B cell (primary cell): ENCODE results near the gene EXOC7. TPM values are rescaled to one million over a fixed set of nuclear protein-coding genes. Genes with fewer than 3 reads are reported as not detected.

Experiments
- ATAC-seq: fragments of 200-7000 bp; cut with Tn5 transposase; one replicate; pipeline ENCODE4 v1.10.0; 2021; ENCODE audit warnings: low read depth, mild to moderate bottlenecking, moderate number of reproducible peaks, moderate library complexity
- CTCF ChIA-PET: fragments of 350-600 bp; sonication (Branson Sonifier 250); formaldehyde crosslinking; loops from one replicate; lab custom pipeline; 2021; ENCODE audit warnings: antibody characterized with exemption, inconsistent platforms; lab: Charles Lee
- POLR2A ChIA-PET: fragments of 350-600 bp; sonication (Branson Sonifier 250); formaldehyde crosslinking; loops from one replicate; lab custom pipeline; 2021; ENCODE audit warnings: antibody characterized with exemption; lab: Charles Lee
- DNase-seq: peaks from one replicate; pipeline ENCODE4 v3.0.0; 2013
- H2AFZ ChIP-seq: 2 replicates; pipeline ENCODE4 v1.6.1; 2012; ENCODE audit warnings: mild to moderate bottlenecking, low read depth, low read length; ENCODE audit not compliant: insufficient read depth, poor library complexity, severe bottlenecking
- H3K27ac ChIP-seq, 2 donors: 1 replicate in 1 of 2; 2 replicates in 1 of 2; pipeline ENCODE4 v1.5.1; 2012 to 2013; ENCODE audit warnings: low read length in 2 of 2, mild to moderate bottlenecking in 2 of 2, moderate library complexity in 1 of 2
- H3K27me3 ChIP-seq, 4 experiments: fragments of 200-600 bp in 1 of 4; sonication (generic) in 1 of 4; replicated peaks in 1 of 4; 1 replicate in 2 of 4; 2 replicates in 2 of 4; pipeline versions ENCODE4 v1.6.1 to v1.7.0; 2013 to 2016; ENCODE audit warnings: low read length in 3 of 4, mild to moderate bottlenecking in 2 of 4, mixed read lengths in 1 of 4, moderate library complexity in 1 of 4; ENCODE audit not compliant: insufficient read depth in 4 of 4, control insufficient read depth in 3 of 4; ENCODE audit errors: control extremely low read depth in 1 of 4
- H3K36me3 ChIP-seq, 2 experiments: replicated peaks in 1 of 2; 1 replicate in 1 of 2; 2 replicates in 1 of 2; pipeline versions ENCODE4 v1.6.1 to v1.7.1; 2013; ENCODE audit warnings: low read length in 1 of 2; ENCODE audit not compliant: insufficient read depth in 2 of 2, control insufficient read depth in 1 of 2; ENCODE audit errors: control extremely low read depth in 1 of 2, extremely low read depth in 1 of 2
- H3K4me1 ChIP-seq, 2 donors: fragments of 200-600 bp in 1 of 2; sonication (generic) in 1 of 2; 1 replicate in 1 of 2; 2 replicates in 1 of 2; pipeline versions ENCODE4 v1.5.1 to v1.6.1; 2013 to 2017; ENCODE audit warnings: low read length in 2 of 2; ENCODE audit not compliant: control insufficient read depth in 2 of 2, insufficient read depth in 2 of 2
- H3K4me2 ChIP-seq: replicated peaks from 2 replicates; pipeline ENCODE3; 2012; ENCODE audit warnings: mild to moderate bottlenecking, low read depth, low read length; ENCODE audit not compliant: poor library complexity, severe bottlenecking
- H3K4me3 ChIP-seq, 5 experiments: fragments of 200-600 bp in 1 of 5; sonication (generic) in 1 of 5; 1 replicate in 3 of 5; 2 replicates in 2 of 5; pipeline versions ENCODE4 v1.5.1 to v1.7.0; 2011 to 2016; ENCODE audit warnings: low read length in 4 of 5, mild to moderate bottlenecking in 4 of 5, low read depth in 2 of 5, control low read depth in 1 of 5, moderate library complexity in 1 of 5; ENCODE audit not compliant: insufficient read depth in 1 of 5; ENCODE audit errors: control extremely low read depth in 1 of 5, extremely low read depth in 1 of 5
- H3K79me2 ChIP-seq: fragments of 200-600 bp; sonication (generic); one replicate; pipeline ENCODE4 v1.6.0; 2016; ENCODE audit warnings: low read length; ENCODE audit not compliant: control insufficient read depth, insufficient read depth
- H3K9ac ChIP-seq: fragments of 200-600 bp; sonication (generic); 2 replicates; pipeline ENCODE4 v1.6.1; 2017; ENCODE audit warnings: mild to moderate bottlenecking, low read length, moderate library complexity
- H3K9me3 ChIP-seq, 3 donors: one replicate each; pipeline versions ENCODE4 v1.6.1 to v1.7.1; 2013; ENCODE audit warnings: low read length in 2 of 3; ENCODE audit not compliant: control insufficient read depth in 2 of 3, insufficient read depth in 1 of 3; ENCODE audit errors: control extremely low read depth in 1 of 3
- H4K20me1 ChIP-seq: 2 replicates; pipeline ENCODE4 v1.6.0; 2012; ENCODE audit warnings: mild to moderate bottlenecking, low read length; ENCODE audit not compliant: insufficient read depth, control insufficient read depth, poor library complexity, severe bottlenecking
- H3K27ac Mint-ChIP-seq: one replicate; pipeline ENCODE4 v1.8.0; 2021; ENCODE audit warnings: mixed read lengths
- H3K27me3 Mint-ChIP-seq: one replicate; pipeline ENCODE4 v1.8.0; 2021; ENCODE audit warnings: mixed read lengths
- H3K4me1 Mint-ChIP-seq: one replicate; pipeline ENCODE4 v1.8.0; 2021; ENCODE audit warnings: mixed read lengths
- H3K4me3 Mint-ChIP-seq: one replicate; pipeline ENCODE4 v1.8.0; 2021; ENCODE audit warnings: mixed read lengths
- H3K9me3 Mint-ChIP-seq: one replicate; pipeline ENCODE4 v1.8.0; 2022; ENCODE audit warnings: mixed read lengths; ENCODE audit not compliant: insufficient read depth
- CTCF ChIP-seq: fragments of 200-600 bp; IDR thresholded peaks from one replicate; pipeline ENCODE4 v1.8.0; 2022; ENCODE audit warnings: antibody characterized with exemption, mild to moderate bottlenecking
- EZH2 ChIP-seq: IDR thresholded peaks from 2 replicates; pipeline ENCODE4 v1.6.1; 2012; ENCODE audit warnings: borderline replicate concordance, low read depth, mild to moderate bottlenecking, moderate library complexity, low read length; ENCODE audit not compliant: insufficient read depth, poor library complexity, severe bottlenecking
- WGBS: methylation state at CpG from one replicate; pipeline ENCODE4 v1.1.5; 2013; ENCODE audit warnings: missing lambda C conversion rate; ENCODE audit not compliant: insufficient coverage; 5-methylcytosine and 5-hydroxymethylcytosine counted together
- intact Hi-C: fragments of 100-400 bp; cut with micrococcal nuclease; formaldehyde crosslinking; loops from one replicate; pipeline ENCODE4 v1.10.0; 2022
- polyA plus RNA-seq: library from polyadenylated mRNA; depleted of rRNA; stranded (reverse); fragments of >200 nt; gene quantifications from 2 replicates; pipeline ENCODE4 v1.2.3, GENCODE V29; 2012
- total RNA-seq, 2 donors: library from RNA; stranded (reverse); fragments of 120-200 nt in 1 of 2; gene quantifications; 1 replicate in 1 of 2; 2 replicates in 1 of 2; pipeline versions ENCODE4 v1.2.3 to v1.2.4, GENCODE V29; 2013 to 2022

Gene EXOC7
- total and polyA plus RNA-seq, 2 donors (not counting 1 experiment from before 2014, with no cell fraction given), result 105 to 194 TPM

- DNase-seq (no peak), ATAC-seq (no peak)
- Histone ChIP-seq H3K79me2 (peaks cover 20% of the 10 kb centered on the region), H3K4me3 (no peak overlapping the region), H3K9me3 (peaks cover 0 to 3% (median 0%) of the 10 kb centered on the region in 3 donors), H3K27me3 (no peaks in the 10 kb centered on the region), H3K9ac (no peak overlapping the region), H2AFZ (no peak overlapping the region), H3K27ac (no peak overlapping the region), H3K4me2 (no peak overlapping the region), H3K36me3 (peaks cover 0 to 87% of the 10 kb centered on the region in 2 experiments), H4K20me1 (peaks cover 21% of the 10 kb centered on the region), H3K4me1 (no peaks in the 10 kb centered on the region)
- Mint-ChIP-seq H3K27me3 (no peaks in the 10 kb centered on the region), H3K4me3 (no peak overlapping the region), H3K4me1 (no peaks in the 10 kb centered on the region), H3K27ac (no peak overlapping the region), H3K9me3 (no peaks in the 10 kb centered on the region)
- intact Hi-C loops, result no loop called here
- POLR2A ChIA-PET, result interaction anchor here (0.6 kb wide), 2 partner anchors 886 to 1323 kb away, joined by 3 to 10 read pairs; no protein-coding TSS in a partner anchor
- CTCF ChIA-PET, result no interaction called here
- 98% methylated on average over 31 of the region's 32 CpGs for WGBS
- TF ChIP-seq EZH2 (no peak), CTCF (no peak)
Observed at GRCh38 chr17:76089680-76090516, 13.7 kb downstream of the EXOC7 start.
